Skeletal muscle tissue (tissue), 4 donors: Measurements from ENCODE around the gene CNIH3. TPM values are rescaled to one million over a fixed set of nuclear protein-coding genes. Genes with fewer than 3 reads are reported as not detected.

Experiments
- H3K27ac ChIP-seq: one replicate; pipeline ENCODE4 v1.7.0; 2013; ENCODE audit warnings: mild to moderate bottlenecking, low read depth, low read length, inconsistent platforms
- H3K27me3 ChIP-seq, 3 donors: one replicate each; pipeline ENCODE4 v1.7.0; 2013; ENCODE audit warnings: low read length in 3 of 3; ENCODE audit not compliant: control insufficient read depth in 3 of 3, insufficient read depth in 3 of 3
- H3K36me3 ChIP-seq, 3 donors: one replicate each; pipeline ENCODE4 v1.7.0; 2013; ENCODE audit warnings: low read length in 3 of 3; ENCODE audit not compliant: control insufficient read depth in 3 of 3, insufficient read depth in 3 of 3
- H3K4me1 ChIP-seq, 3 donors: one replicate each; pipeline ENCODE4 v1.7.0; 2013; ENCODE audit warnings: low read length in 3 of 3, mild to moderate bottlenecking in 3 of 3; ENCODE audit not compliant: control insufficient read depth in 3 of 3, insufficient read depth in 3 of 3
- H3K4me3 ChIP-seq, 3 donors: one replicate each; pipeline ENCODE4 v1.7.0; 2013; ENCODE audit warnings: low read length in 3 of 3
- H3K9ac ChIP-seq, 3 donors: one replicate each; pipeline ENCODE4 v1.7.0; 2013; ENCODE audit warnings: low read length in 3 of 3, mild to moderate bottlenecking in 3 of 3, moderate library complexity in 2 of 3, low read depth in 1 of 3
- H3K9me3 ChIP-seq, 3 donors: one replicate each; pipeline ENCODE4 v1.7.0; 2013; ENCODE audit warnings: low read length in 3 of 3; ENCODE audit not compliant: control insufficient read depth in 3 of 3
- total RNA-seq: library from RNA; depleted of rRNA; stranded (reverse); fragments of >200 nt; gene quantifications from one replicate; pipeline ENCODE4 v1.2.3, GENCODE V29; 2014
- donor health status: Osteomylitis.

Gene CNIH3
- total RNA-seq, 1 donor from 2014 or later, result 4.2 TPM

- Histone ChIP-seq H3K27ac (peak overlapping the region; percentile 85), H3K4me1 (peaks cover 14 to 31% (median 19%) of the 10 kb centered on the region in 3 donors), H3K4me3 (no peak overlapping the region), H3K9ac (peak overlapping the region in 2 of 3 donors; percentile 34 to 68), H3K9me3 (no peaks in the 10 kb centered on the region), H3K36me3 (no peaks in the 10 kb centered on the region), H3K27me3 (no peaks in the 10 kb centered on the region)
Measured at GRCh38 chr1:224744521-224744920, 128.4 kb downstream of the CNIH3 start.

GRCh38 chr1:224745394-224745793 lies 129.3 kb downstream of the CNIH3 start:
- no peak overlapping the region for H3K4me3 ChIP-seq
- H3K27me3 ChIP-seq, result no peaks in the 10 kb centered on the region
- peak overlapping the region in 1 of 3 donors; percentile 16 for H3K9ac ChIP-seq
- no peaks in the 10 kb centered on the region for H3K9me3 ChIP-seq
- H3K27ac ChIP-seq, result peak overlapping the region; percentile 85
- peaks cover 12 to 25% (median 14%) of the 10 kb centered on the region in 3 donors for H3K4me1 ChIP-seq
- H3K36me3 ChIP-seq, result no peaks in the 10 kb centered on the region

- Histone ChIP-seq H3K36me3 (no peaks in the 10 kb centered on the region), H3K4me1 (peaks cover 12 to 20% (median 12%) of the 10 kb centered on the region in 3 donors), H3K4me3 (no peak overlapping the region), H3K9ac (no peak overlapping the region), H3K27me3 (no peaks in the 10 kb centered on the region), H3K27ac (peak overlapping the region; percentile 85), H3K9me3 (no peaks in the 10 kb centered on the region)
Measured at GRCh38 chr1:224745924-224746323, 129.8 kb downstream of the CNIH3 start.

- Histone ChIP-seq H3K9me3 (no peaks in the 10 kb centered on the region), H3K27ac (no peak overlapping the region), H3K4me1 (peaks cover 12 to 20% (median 14%) of the 10 kb centered on the region in 3 donors), H3K27me3 (no peaks in the 10 kb centered on the region), H3K9ac (no peak overlapping the region), H3K36me3 (no peaks in the 10 kb centered on the region), H3K4me3 (no peak overlapping the region)
Measured at GRCh38 chr1:224747578-224747977, 131.5 kb downstream of the CNIH3 start.

GRCh38 chr1:224749916-224750315 lies 133.8 kb downstream of the CNIH3 start:
- H3K27me3 ChIP-seq, result no peaks in the 10 kb centered on the region

GRCh38 chr1:224751624-224752311 lies 135.7 kb downstream of the CNIH3 start:
- no peak overlapping the region for H3K27ac ChIP-seq

More at GRCh38 chr1:224749916-224750315, 133.8 kb downstream of the CNIH3 start:
- H3K9ac ChIP-seq, result no peak overlapping the region
- H3K27ac ChIP-seq, result no peak overlapping the region
- no peak overlapping the region for H3K4me3 ChIP-seq
- peaks cover 6% of the 10 kb centered on the region in 3 donors for H3K4me1 ChIP-seq
- H3K36me3 ChIP-seq, result no peaks in the 10 kb centered on the region
- no peaks in the 10 kb centered on the region for H3K9me3 ChIP-seq

GRCh38 chr1:224753491-224753890 lies 137.4 kb downstream of the CNIH3 start:
- Histone ChIP-seq H3K9me3 (no peaks in the 10 kb centered on the region), H3K36me3 (no peaks in the 10 kb centered on the region), H3K9ac (no peak overlapping the region), H3K27ac (no peak overlapping the region), H3K4me1 (peaks cover 0 to 2% (median 0%) of the 10 kb centered on the region in 3 donors), H3K4me3 (no peak overlapping the region), H3K27me3 (no peaks in the 10 kb centered on the region)

More at GRCh38 chr1:224751624-224752311, 135.7 kb downstream of the CNIH3 start:
- Histone ChIP-seq H3K36me3 (no peaks in the 10 kb centered on the region), H3K4me3 (no peak overlapping the region), H3K27me3 (no peaks in the 10 kb centered on the region), H3K9ac (no peak overlapping the region), H3K9me3 (no peaks in the 10 kb centered on the region), H3K4me1 (peaks cover 0 to 2% (median 0%) of the 10 kb centered on the region in 3 donors)

GRCh38 chr1:224755586-224755985 lies 139.5 kb downstream of the CNIH3 start:
- Histone ChIP-seq H3K4me1 (peaks cover 0 to 2% (median 0%) of the 10 kb centered on the region in 3 donors), H3K9ac (no peak overlapping the region), H3K36me3 (no peaks in the 10 kb centered on the region), H3K9me3 (peaks cover 3 to 8% (median 7%) of the 10 kb centered on the region in 3 donors), H3K27ac (no peak overlapping the region), H3K4me3 (no peak overlapping the region), H3K27me3 (no peaks in the 10 kb centered on the region)

GRCh38 chr1:224757508-224757907 lies 141.4 kb downstream of the CNIH3 start:
- no peaks in the 10 kb centered on the region for H3K4me1 ChIP-seq
- no peak overlapping the region for H3K4me3 ChIP-seq
- H3K9me3 ChIP-seq, result peaks cover 3 to 8% (median 7%) of the 10 kb centered on the region in 3 donors
- H3K9ac ChIP-seq, result no peak overlapping the region
- no peaks in the 10 kb centered on the region for H3K36me3 ChIP-seq
- no peak overlapping the region for H3K27ac ChIP-seq
- H3K27me3 ChIP-seq, result no peaks in the 10 kb centered on the region

GRCh38 chr1:224759135-224759534 lies 143.0 kb downstream of the CNIH3 start:
- H3K36me3 ChIP-seq, result no peaks in the 10 kb centered on the region
- no peaks in the 10 kb centered on the region for H3K4me1 ChIP-seq
- H3K4me3 ChIP-seq, result no peak overlapping the region
- H3K9ac ChIP-seq, result no peak overlapping the region
- peaks cover 3 to 8% (median 7%) of the 10 kb centered on the region in 3 donors for H3K9me3 ChIP-seq
- H3K27ac ChIP-seq, result no peak overlapping the region
- H3K27me3 ChIP-seq, result no peaks in the 10 kb centered on the region
